Parietal lobe (tissue), 1 donor: ENCODE data around the gene ITGB1BP2. TPM values are rescaled to one million over a fixed set of nuclear protein-coding genes. Genes with fewer than 3 reads are reported as not detected.

Experiments
- total RNA-seq: library from RNA; depleted of rRNA; stranded (reverse); fragments of >200 nt; gene quantifications from one replicate; pipeline ENCODE4 v1.2.3, GENCODE V29; 2014

ITGB1BP2 gene
- 6.6 TPM for total RNA-seq

DNA sequence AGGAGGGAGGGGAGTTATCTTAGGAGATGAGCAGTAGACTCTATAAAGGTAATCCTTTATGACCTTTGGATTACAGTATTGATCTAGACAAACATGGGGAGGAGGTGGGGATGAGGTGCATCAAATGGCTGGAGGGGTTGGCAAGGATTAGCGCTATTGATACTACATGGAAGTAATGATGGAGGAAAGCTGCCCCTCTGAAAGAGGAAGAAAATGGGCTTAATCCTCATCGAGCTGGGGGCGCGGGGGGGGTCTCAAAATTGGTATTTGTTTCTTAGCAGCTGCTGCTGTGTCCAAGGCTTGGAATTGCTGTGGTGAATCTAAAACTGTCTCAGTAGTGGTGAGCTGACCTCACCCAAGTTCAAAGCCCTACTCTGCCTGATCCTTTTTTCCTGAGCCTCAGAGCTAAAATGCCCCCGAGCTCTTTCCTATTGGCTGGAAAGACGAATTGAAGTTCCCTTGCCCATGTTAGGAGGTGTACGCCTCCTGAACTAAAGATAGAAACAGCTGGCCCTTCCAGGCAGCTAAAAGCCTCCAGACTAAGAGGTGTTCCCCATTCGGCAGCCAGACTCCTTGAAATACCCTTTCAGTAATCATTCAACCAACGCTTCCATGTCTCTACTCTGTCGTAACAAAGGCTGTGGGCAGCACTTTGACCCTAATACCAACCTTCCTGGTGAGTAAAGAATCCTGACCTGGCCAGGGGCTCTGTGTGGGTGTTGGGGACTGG lies at the start of gene ITGB1BP2:
TSS of gene ITGB1BP2 (plus strand) at position 556 of the 730 bp plus-strand sequence. CDS start at position 613, 57 bp downstream.

DNA sequence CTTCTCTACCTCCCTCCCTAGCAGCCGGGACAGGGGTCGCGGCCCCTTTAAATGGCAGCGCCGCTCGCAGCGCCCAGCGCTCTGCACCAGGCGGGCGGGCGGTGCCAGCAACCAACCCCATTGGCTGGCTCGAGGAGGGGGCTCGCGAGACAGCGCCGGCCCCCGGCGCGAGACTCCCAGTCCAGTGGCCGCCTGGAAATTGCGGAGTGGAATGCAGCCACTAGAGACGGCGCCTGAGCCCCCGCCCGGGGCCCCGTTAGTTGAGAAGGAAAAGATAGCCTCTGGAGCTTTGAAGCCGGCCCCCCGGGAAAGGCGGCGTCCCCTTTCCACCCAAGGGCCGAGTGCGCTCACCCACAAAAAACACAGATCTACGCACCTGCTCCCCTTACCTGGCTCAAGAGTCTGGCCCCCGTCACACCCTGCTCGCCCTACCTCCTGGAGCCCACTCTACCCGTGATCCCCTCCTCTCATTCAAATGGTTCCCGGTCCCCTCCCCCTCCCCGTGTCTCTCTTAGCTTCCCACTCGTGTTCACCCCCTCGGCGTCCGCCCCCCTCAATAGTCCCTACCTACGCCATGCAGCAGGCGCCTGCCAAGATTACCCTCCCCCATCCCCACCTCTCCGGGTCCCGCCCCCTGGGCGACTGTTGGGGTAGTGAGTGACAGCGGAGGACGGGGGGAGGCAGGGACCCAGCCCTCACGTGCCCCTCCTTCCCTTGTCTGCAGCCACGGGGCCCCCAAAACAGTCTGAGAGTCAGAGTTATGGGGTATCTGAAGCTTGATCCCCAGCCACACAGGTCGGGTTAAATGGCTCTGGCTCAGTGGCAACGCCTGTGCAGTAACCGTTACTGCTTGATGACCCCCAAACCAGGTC lies 47.2 kb upstream of the ITGB1BP2 start, which contains the start of gene ZMYM3:
TSS of gene ZMYM3 (minus strand) at position 49 of the 872 bp plus-strand sequence. CDS start 885 bp downstream, outside the sequence.

GRCh38 chrX:71283403-71284143 lies 18.0 kb upstream of the ITGB1BP2 start, which contains the start of gene NONO:
Gene NONO (plus strand): TSS chrX:71283635. CDS start chrX:71290638, 7,003 bp downstream.

Other genes with a start within 250 kb of the ITGB1BP2 start
- gene SNX12, start 233.4 kb upstream of the ITGB1BP2 start, total RNA-seq = 57.9 TPM
- gene FOXO4, start 205.9 kb upstream of the ITGB1BP2 start, total RNA-seq = 3.4 TPM
- not detected for gene CXorf65, start 195.0 kb upstream of the ITGB1BP2 start, total RNA-seq
- 0.63 TPM for gene IL2RG, start 190.2 kb upstream of the ITGB1BP2 start, total RNA-seq
- gene MED12, start 183.2 kb upstream of the ITGB1BP2 start, total RNA-seq = 46.0 TPM
- gene NLGN3, start 156.9 kb upstream of the ITGB1BP2 start, total RNA-seq = 29.1 TPM
- not detected for gene GJB1, start 78.5 kb upstream of the ITGB1BP2 start, total RNA-seq
- gene ZMYM3, start 47.6 kb upstream of the ITGB1BP2 start, total RNA-seq = 35.4 TPM
- 372 TPM for gene NONO, start 18.1 kb upstream of the ITGB1BP2 start, total RNA-seq
- gene TAF1, start 64.6 kb downstream of the ITGB1BP2 start, total RNA-seq = 111 TPM
- gene OGT, start 231.4 kb downstream of the ITGB1BP2 start, total RNA-seq = 406 TPM